HG03196 (cell line): ENCODE results near the gene WWOX.

Source experiments
- ATAC-seq: cut with Tn5 transposase; IDR thresholded peaks from one replicate; pipeline ENCODE4 v1.9.1; 2021; ENCODE audit not compliant: unreplicated experiment

The WWOX gene

DNA sequence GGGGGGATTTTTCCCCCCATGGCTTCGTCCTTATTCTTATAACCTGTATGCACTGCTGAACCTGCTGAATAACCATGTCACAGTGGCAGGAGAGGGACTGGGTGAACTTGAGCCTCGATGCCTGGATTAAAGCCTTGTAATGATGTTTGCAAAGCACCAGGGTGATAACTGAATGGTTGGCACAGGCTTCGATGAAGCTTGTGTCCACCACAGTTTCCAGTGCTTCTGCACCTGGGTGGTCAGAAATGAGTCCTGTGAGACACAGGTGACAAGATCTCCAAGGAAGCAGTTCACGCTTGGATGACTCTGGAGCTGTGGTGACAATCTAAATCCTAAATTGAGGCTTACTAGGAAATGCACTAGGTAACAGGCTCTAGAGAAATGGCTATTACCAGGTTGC is 771.8 kb downstream of the WWOX start:
- no peak for ATAC-seq

DNA sequence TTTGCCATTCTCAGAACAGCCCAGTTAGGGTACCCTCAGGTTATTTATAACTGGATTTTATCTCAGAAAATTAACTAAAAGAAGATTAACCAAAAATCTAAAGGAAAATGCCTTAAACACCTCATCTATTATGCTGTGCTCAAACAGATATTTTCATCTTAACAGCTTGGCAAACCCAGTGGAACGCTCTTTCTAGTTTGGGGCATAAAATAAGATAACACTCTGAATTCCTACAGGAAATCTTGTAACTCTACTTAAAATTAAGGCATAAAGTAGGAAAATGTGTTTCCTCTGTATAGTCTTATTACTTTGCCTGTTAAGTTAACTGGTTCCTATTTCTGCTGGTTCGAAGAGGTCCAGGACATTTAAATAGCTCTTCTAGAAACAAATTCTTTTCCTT is 777.2 kb downstream of the WWOX start:
- ATAC-seq: no peak

DNA sequence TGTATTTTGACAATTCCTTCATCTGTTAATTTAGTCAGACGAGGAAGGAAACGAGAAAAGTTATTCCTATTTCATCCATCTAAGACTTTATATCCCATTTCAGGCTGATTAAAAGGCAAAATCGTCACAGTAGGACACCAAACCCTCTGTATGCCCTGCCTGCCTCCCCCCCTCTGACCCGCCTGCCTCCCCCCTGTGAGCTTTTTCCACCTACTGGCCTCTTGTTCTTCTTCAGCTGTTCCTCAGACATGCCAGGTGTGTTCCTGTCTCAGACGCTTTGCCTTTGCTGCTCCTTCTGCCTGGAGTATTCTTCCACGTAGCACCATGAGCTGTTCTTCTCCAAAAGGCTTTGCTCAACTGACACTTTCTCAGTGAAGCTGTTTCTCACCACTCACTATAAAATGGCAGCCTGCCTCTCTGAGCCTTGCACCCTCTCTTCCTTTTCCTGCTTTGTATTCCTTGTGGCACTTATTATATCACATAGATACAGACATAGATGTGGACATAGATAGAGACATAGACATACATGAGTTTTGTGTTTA is 777.7 kb downstream of the WWOX start:
- no peak for ATAC-seq

DNA sequence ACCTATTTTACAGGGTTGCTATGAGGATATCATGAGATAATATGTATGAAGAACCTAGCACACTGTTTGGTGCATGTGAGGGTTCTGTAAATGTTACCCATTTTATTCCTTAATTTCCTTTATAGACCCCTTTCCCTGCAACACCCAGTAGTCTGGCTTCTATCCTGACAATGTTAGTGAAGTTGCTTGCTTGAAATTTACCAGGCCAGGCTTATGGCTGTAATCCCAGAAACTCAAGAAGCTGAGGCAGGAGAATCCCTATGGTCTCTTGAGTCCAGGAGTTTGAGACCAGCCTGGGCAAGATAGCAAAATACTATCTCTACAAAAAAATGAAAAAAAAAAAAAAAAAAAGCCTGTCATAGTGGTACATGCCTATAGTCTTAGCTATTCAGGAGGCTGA is 779.1 kb downstream of the WWOX start:
- ATAC-seq: no peak

DNA sequence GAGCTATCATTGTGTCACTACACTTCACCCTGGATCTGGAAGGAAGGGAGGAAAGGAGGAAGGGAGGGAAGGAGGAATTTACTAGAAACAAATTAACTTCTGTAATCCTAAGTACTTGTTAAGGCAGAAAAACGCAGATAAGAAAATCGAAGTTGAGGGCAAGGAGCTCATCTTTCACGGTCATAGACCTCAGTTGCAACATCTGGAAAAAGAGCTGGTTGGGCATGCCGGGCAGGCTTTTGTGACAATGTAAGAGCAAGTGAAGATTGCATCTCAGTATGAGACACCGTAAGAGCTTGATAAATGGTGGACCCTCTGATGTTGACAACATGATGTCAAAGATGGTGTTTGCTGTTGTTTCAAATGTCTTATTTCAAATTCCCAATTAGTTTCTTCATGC is 779.6 kb downstream of the WWOX start:
- no peak for ATAC-seq

DNA sequence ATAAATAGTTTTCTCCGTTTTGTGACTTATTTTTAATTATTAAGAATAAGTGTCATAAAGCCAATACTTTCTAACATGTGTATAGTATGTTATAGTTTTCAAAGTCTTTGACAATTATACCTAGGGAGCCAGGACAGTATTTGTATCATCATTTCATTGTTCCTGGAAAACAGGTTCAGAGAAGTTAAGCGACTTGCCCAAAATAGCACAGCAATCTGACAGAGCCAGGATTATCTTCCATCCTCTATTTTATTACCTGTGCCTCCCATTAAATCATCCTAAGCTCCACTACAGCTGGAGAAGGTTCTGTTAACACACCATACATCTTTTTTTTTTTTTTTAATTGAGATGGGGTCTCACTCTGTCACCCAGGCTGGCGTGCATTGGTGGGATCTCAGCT is 782.7 kb downstream of the WWOX start:
- ATAC-seq: no peak

DNA sequence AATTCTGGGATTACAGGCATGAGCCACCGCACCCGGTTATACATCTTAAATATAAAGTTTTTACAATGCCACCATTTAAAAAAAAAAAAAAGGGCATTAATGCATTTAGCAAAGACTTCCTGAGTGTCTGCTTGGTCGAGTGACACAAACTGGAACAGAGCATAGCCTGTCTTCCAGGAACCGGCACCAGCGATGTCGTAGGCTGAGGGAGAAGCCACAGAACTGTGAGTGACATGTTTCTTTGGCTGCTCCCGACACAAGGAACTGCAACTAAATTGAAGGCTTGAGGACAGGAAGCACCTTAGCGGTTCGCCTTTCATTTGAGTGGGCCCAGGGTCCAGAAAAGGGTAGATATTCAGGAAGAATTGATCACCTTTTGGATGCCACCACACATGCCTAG is 783.3 kb downstream of the WWOX start:
- ATAC-seq: no peak

DNA sequence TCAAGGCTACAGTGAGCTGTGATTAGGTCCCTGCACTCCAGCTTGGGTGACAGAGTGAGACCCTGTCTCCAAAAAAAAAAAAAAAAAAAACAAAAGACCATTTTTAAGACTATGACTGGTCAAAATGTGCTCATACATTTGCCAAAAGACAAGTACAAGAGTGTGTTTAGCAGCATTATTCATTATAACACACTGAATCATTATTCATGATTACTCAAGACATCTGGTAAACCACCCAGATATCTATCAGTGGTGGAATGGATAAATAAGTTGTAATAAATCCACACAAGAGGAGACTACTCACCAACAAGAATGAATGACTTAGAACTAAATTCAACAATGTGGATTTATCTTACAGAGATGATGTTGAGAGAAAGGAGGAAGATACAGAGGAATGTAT is 784.8 kb downstream of the WWOX start:
- no peak for ATAC-seq

DNA sequence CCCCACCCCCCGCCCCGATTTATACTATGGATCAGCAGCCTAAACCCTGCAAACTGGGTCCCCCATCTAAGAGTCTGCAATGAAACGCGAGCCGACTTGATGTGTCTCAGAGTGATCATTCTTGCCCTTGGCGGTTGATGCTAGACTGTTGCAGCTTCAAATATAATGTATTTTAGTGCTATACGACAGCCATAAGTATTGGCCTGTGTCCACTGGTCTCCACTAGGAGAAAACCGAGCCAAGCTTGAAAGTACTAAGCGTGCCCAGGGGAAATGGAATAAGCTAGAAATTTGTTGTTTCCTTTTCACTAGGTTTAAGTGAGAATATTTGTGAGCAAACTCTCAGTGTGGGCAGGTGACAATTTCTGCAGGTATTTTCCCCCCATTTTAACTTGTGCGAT is 789.9 kb downstream of the WWOX start:
- no peak for ATAC-seq

DNA sequence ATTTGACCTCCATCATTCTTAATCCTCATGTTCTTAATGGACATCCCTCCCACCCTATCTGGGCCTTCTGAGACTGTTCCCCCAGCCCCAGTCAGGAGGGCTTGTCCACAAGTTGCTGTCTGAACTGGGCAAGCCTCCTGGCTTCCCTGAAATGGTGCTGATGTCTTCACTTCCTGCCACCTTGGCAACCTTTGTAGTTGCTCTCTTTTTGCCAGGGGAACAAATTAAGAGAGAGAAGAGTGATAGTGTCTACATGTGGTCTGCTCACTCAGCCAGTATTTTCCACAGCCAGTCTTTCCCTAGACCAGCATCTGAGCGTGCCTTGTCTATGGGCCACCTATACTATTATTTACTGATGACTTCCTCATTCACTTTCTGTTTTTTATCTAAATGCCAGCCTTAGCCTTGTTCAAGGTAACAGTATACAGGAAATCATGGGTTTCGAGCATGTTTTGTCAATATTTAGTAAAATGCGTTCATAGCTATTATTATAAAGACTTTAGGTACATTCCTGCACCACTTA is 791.0 kb downstream of the WWOX start:
- ATAC-seq: no peak

DNA sequence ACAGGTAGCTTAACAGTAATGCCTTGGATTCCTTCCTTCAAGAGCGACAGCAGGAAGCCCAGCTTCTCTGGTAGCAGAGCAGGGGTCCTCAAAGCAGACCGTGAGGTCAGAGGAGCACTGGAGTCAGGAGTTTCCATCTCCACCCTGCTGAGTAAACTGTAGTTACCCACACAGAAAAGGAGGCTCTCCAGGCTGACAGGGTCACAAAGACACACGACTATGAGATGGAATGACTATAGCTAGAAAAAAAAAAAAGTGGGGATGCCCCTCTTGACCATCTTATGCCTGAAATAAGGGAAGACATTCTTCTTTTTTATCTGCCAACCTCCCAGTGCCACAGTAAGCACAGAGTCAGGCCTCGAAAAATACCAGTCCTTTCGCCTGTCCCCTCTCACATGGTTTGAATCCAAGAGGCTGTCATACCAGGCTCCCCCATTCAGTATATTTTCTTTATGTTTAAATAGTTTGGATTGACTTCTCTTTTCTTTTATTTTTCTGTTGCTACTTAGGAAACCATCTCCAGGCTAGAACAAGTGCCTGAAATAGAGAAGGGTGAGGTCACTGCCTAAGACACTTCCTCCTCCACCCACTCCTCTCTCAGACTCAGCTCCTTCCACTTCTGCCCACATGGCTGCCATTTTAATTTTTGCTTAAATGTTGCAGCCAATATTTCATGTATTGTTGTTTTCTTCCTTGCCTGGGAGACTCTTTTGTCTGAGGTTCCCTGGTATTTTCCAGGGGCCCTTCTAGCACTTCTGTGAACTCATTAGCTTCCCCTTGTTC is 793.7 kb downstream of the WWOX start:
- ATAC-seq: no peak

DNA sequence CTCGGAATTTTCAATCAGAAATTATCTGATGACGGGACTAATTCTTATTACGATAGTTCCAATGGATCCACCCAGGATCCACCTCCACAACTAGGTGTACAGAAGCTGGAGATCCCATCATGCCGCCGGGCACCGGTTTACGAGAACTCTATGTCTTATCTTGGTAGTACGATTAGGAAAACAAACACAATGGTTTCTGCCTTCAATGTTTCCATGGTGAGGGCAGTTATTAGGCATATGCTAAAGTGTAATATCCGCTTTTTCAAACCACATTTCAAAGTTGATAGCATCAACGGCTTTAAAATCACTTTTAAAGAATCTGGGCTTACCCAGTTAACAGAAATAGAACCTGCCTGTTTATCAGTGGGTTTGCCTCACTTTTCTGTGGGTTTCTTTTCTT is 795.4 kb downstream of the WWOX start:
- no peak for ATAC-seq

DNA sequence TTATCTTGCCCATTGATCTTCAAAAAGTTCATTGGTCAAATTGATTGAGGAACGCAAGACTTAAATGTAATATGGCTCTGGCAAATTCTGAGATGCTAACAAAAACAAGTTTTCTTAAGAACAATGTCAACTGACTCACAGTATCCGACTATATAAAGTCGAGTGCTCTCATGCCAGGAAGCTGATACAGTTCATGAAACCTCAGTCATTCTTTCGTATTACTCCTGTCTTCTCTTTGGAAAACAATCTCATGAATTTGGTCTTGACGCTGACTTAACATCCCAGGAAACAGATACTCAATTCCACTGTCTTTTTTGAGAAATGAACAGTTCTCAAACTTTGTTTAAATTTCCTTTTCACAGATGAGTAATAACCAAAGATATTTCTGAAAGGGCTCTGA is 796.2 kb downstream of the WWOX start:
- no peak for ATAC-seq

DNA sequence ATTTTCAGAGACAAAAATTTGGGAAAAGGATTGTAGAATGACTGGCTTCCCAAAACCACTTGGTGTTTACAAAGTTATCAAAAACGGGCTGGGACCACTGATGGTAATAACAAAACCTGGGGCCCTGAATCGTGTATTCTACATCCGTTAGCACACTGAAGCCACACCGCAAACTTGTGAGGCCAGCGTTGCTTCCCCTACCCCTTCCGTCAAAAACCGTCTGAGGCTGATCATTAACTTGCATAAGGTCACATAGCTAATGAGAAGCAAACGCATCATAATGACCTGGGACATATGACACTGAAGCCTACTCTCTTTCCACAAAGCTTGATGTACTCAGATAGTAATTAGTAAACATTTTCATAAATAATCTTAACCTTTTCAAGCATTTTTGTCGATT is 796.8 kb downstream of the WWOX start:
- ATAC-seq: no peak

DNA sequence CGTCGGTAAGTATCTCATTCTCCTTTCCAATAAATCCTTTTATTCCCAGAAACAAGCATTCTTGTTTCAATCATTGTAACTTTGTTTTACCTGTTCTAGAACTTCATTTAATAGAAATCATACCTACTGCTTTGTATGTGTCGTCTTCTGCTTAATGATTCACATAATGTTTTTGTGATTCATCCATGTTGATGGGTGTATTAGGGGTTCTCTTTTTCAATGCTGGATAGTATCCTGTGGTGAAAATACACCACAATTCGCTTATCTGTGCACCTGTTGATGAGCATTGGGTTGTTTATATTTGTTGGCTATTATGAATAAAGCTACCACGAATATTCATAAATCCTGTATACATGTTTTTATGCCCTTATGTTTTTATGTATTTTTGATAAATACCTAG is 797.8 kb downstream of the WWOX start:
- ATAC-seq: no peak

DNA sequence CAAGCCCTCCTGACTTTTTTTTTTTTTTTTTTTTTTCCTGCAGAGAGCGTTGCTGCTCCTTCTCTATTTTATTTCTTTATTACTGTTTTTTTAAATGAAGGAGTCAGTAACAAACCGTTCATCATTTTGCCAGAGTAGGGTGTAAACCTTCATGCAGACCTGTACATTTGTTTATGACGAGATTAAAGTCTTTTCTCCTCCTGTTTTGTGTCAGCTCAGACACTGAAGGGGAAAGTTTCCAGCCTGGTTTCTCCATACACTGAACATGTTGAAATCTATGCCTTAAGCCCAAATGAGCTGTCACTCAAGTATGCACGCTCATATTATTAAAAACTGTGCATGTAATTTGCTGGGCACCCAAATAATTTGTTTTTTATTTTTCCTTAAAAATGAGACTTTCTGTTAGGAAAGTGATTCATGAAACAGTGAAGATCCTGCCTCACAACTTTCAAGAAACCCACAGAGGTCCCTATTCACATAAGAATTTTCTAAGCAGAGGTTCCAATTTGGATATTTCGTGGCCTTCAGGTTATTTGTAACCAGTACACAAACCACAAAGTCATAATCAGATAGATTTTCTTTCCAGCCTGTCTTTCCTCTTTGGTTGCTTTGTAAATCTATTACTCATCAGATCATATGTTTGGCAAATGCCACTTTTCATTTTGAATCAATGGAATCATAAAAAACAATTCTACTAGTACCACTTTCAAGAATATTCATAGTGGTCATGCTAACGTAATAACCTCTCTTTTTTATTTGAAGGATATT is 800.8 kb downstream of the WWOX start:
- ATAC-seq: no peak

DNA sequence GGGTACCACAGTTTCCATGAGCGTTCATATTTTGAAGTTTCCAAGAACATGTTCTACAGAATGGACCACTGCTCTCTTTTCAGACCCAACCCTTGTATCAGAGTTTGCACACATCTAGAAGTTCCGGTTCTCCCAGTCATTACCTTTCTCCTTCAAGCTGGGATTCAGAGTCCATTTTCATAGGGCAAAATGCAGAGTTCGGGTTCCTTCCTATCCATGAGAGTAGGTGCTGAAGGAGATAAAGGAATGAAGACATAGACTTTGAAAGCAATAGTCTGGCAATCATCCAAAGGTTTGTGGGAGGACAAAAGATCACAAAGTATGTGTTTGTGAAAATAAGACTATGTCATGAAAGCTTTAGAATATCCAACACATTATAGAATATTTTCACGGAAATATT is 801.5 kb downstream of the WWOX start:
- ATAC-seq: no peak

DNA sequence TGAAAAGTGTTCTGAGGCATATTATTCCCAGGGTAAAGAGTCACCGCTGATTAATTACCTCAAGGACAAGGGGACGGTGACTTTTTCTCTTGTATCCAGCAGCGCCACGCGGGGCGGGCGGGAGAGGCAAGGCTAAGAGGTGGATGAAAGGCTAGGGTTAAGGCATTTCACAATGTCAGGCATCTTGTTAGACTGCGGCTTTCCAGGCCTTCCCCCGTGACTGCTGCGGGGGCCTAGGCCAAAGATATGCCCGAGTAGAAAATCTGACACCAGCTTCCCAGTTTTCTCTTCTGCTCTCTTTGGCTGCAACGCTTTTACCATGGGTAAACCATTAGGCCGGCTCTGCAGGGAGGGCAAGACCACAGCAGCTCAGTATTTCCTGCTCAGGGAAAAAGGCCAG is 802.9 kb downstream of the WWOX start:
- no peak for ATAC-seq

DNA sequence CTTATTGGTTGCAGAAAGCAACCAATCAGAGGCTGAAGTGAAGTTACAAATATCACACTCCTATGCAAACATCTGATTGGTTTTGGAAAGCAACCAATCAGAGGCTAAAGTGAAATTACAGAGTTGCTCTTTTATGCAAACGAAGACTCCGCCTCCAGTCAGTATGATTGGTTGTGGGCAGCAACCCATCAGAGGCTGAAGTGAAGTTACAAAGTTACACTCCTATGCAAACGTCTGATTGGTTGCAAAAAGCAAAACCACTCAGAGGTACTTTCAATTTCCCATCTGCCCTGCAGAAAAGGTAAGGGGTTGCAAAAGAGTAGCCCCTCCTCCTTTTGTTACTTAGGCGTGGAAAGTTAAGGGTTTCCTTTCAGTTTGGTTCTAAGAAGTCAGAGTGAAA is 803.8 kb downstream of the WWOX start:
- ATAC-seq: no peak

DNA sequence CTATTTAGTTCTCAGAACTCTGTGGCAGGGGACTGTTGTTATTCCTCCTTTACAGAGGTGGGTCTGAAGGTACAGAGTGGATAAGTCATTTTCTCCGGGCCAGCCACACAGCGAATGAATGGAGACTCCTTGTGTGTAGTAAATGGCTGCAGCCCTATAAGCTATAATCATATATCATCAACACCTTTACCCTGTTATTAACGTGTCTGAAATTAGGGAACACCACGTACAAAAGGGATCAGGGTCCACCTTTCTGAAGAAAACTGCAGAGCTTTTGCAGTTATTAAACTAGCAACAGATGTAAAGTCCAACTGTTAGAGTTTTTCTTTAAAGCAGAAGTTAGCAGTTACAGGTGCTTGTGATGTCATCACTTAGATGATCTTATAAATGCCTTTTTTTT is 804.4 kb downstream of the WWOX start:
- no peak for ATAC-seq

DNA sequence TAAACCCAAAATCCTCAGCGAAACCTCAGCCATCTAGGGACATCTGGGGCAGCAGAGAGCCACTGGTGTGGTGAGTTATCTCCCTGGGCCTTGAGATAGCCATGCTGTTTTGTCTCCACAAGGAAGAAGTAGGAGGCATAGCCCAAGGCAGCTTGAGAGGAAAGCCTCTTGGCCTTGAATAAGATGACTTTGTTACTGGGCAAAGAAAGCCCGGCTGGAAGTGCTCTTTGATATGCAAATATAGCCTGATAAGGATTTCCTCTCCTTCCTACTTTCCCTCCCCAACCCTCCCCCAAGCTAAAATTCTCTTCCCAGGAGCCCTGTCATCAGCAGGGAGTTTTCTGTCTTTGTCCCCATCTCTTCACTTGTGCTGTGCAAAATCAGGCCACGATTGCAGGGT is 806.7 kb downstream of the WWOX start:
- ATAC-seq: no peak

DNA sequence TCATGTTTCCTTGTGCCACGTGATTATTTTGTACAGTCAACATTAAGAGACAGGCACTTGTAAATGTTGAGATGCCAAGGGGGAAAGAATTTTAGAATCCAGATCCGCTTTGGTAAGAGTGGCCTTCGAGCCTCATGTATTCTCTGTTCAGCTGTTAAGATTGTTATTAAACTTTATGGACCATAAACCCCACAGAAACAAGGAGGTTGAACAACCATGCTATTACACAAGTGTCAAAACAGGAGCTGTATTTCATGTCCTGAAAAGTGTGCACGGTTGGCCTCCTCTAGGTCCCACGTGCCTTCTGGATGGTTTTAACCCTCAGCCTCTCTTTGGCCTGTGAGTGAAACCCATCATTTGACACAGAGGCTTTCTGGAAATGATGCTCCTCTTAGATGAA is 809.8 kb downstream of the WWOX start:
- ATAC-seq: no peak
